Ishikawa (cell line): ENCODE data around the gene PCDH1.

Source experiments
- CEBPB ChIP-seq: IDR thresholded peaks from 2 replicates; pipeline ENCODE4 v1.6.1; 2012
- CREB1 ChIP-seq: IDR thresholded peaks from 2 replicates; pipeline ENCODE4 v1.6.1; 2012; ENCODE audit warnings: low read depth
- EGR1 ChIP-seq: IDR thresholded peaks from 2 replicates; pipeline ENCODE4 v1.6.1; 2012
- EP300 ChIP-seq: IDR thresholded peaks from 2 replicates; pipeline ENCODE4 v1.6.1; 2012; ENCODE audit warnings: borderline replicate concordance
- FOXM1 ChIP-seq: IDR thresholded peaks from 2 replicates; pipeline ENCODE4 v1.6.1; 2012; ENCODE audit warnings: low read depth, borderline replicate concordance
- NFIC ChIP-seq: IDR thresholded peaks from 2 replicates; pipeline ENCODE4 v1.6.1; 2012
- RAD21 ChIP-seq: IDR thresholded peaks from 2 replicates; pipeline ENCODE4 v1.6.1; 2012; ENCODE audit warnings: low read depth
- REST ChIP-seq: IDR thresholded peaks from 2 replicates; pipeline ENCODE4 v1.6.1; 2012; ENCODE audit warnings: low read depth, mild to moderate bottlenecking
- TAF1 ChIP-seq: IDR thresholded peaks from 2 replicates; pipeline ENCODE4 v1.6.1; 2012; ENCODE audit warnings: low read depth, mild to moderate bottlenecking
- TCF12 ChIP-seq: IDR thresholded peaks from 2 replicates; pipeline ENCODE4 v1.6.1; 2012; ENCODE audit warnings: low read depth
- TEAD4 ChIP-seq: IDR thresholded peaks from 2 replicates; pipeline ENCODE4 v1.6.1; 2012
- YY1 ChIP-seq: IDR thresholded peaks from 2 replicates; pipeline ENCODE4 v1.6.1; 2012; ENCODE audit warnings: low read depth
- ZBTB7A ChIP-seq: IDR thresholded peaks from 2 replicates; pipeline ENCODE4 v1.6.1; 2012; ENCODE audit warnings: low read depth
- TF ChIP-seq, protein P1 (sequence below): IDR thresholded peaks from 2 replicates; pipeline ENCODE4 v1.6.1; 2012
- TF ChIP-seq, protein P2 (sequence below): IDR thresholded peaks from 2 replicates; pipeline ENCODE4 v1.6.1; 2012

Gene PCDH1

DNA sequence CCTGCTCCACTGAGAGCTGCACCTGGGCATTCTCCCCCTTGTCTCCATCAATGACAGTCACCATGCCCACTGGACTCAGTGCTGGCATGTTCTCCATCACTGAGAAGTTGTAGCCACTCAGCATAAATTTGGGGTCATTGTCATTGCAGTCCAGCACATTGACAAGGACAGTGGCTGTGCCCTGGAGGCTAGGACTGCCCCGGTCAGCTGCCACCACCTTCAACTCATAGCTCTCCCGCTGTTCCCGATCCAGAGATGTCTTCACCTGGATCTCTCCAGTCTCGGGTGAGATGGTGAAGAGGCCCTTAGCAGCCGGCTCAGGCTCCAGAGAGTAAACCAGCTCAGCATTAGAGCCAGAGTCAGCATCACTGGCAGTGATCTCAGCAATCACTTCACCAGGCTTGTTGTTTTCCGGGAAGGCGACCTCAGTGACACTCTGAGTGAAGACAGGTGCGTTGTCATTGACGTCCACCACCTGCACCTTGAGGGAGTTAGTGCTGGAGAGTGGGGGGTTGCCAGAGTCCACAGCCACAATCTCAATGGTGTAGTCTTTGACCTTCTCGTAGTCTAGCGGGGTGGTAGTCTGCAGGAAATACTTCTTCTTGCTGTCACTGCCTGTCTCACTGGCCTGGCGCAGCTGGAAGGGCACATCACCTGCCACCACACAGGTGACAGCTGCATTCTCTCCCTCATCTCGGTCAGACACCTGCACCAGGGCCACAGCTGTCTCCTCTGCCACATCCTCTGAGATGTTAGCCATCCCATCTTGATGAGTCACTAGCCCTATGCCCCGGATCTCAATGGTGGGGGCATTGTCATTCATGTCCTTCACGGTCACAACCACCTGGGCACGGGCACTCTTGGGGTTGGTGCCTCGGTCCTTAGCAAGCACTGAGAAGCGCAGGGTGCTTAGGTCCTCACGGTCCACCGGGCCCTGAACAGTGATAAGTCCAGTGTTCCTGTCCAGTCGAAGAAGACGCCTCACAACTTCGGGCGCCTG is 13.5 kb downstream of the PCDH1 start:
- TF ChIP-seq EP300, result no peak
- TF ChIP-seq RAD21, result no peak
- TF ChIP-seq CEBPB, result no peak
- TF ChIP-seq TAF1, result no peak
- TF ChIP-seq CREB1, result no peak
- no peak for TF ChIP-seq EGR1
- no peak for TF ChIP-seq TCF12
- TF ChIP-seq ZBTB7A, result no peak
- TF ChIP-seq, protein P1, sequence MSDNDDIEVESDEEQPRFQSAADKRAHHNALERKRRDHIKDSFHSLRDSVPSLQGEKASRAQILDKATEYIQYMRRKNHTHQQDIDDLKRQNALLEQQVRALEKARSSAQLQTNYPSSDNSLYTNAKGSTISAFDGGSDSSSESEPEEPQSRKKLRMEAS, result no peak
- no peak for TF ChIP-seq TEAD4
- TF ChIP-seq, protein P2, sequence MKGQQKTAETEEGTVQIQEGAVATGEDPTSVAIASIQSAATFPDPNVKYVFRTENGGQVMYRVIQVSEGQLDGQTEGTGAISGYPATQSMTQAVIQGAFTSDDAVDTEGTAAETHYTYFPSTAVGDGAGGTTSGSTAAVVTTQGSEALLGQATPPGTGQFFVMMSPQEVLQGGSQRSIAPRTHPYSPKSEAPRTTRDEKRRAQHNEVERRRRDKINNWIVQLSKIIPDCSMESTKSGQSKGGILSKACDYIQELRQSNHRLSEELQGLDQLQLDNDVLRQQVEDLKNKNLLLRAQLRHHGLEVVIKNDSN, result no peak

- TF ChIP-seq CEBPB, result no peak
- TF ChIP-seq TEAD4, result no peak
- TF ChIP-seq CREB1, result no peak
- no peak for TF ChIP-seq TCF12
- TF ChIP-seq EGR1, result no peak
- no peak for TF ChIP-seq REST
- no peak for TF ChIP-seq EP300
- no peak for TF ChIP-seq TAF1
- TF ChIP-seq ZBTB7A, result no peak
- TF ChIP-seq NFIC, result no peak
- TF ChIP-seq RAD21, result no peak
- TF ChIP-seq, protein P2, result no peak
These were observed 14.5 kb downstream of the PCDH1 start for GRCh38 chr5:141863569-141864178.

GRCh38 chr5:141862936-141863543 is 15.2 kb downstream of the PCDH1 start:
- no peak for TF ChIP-seq TAF1

- no peak for TF ChIP-seq TEAD4
- no peak for TF ChIP-seq ZBTB7A
- no peak for TF ChIP-seq CREB1
- TF ChIP-seq, protein P1, result no peak
- no peak for TF ChIP-seq EGR1
- TF ChIP-seq, protein P2, result no peak
- TF ChIP-seq RAD21, result no peak
- no peak for TF ChIP-seq TAF1
- TF ChIP-seq YY1, result no peak
- no peak for TF ChIP-seq REST
- no peak for TF ChIP-seq FOXM1
- TF ChIP-seq TCF12, result no peak
- no peak for TF ChIP-seq EP300
These were observed 17.0 kb downstream of the PCDH1 start for GRCh38 chr5:141861194-141861593.
